Measurements from ENCODE around the gene TOMM5.

TOMM5 gene

DNA sequence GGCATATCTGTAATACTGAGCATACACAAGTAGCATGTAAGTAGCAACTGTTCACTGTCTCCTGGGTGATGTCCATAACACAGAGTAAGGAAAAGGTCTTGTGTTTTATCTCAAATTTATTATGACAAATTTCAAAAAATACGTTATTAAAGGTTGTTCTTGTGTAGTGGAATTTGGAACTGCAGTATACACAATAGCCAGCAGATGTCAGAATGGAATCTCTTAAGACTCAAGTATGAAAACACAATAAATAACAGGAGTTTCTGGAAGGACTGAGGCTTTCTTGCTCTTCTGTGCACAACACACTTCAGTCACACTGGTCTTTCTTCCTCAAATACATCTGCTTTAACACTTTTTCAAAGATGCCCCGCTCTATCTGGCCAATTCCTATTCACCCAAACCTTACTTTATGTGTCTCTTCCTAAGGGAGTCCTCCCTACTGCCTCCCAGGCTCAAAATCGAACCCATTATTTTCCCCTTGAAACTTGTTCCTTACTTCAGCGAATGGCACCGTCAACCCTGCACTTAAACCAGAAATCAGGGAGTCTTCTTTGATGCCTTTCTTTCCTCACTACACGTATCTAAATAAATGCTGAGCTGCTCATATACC, 9.7 kb downstream of the TOMM5 start:
- Histone ChIP-seq H3K27ac (ENCODE audit: low read depth, low read length) (no peak overlapping the region), H3K27me3 (ENCODE audit: insufficient read depth, low read length) (no peaks in the 10 kb centered on the region), H3K36me3 (ENCODE audit: insufficient read depth, low read length) (peaks cover 44% of the 10 kb centered on the region), H3K79me2 (ENCODE audit: control insufficient read depth, insufficient read depth, low read length, unreplicated experiment) (peaks cover 25% of the 10 kb centered on the region), H3K4me3 (ENCODE audit: low read depth, low read length) (no peak overlapping the region), H3K4me1 (ENCODE audit: control insufficient read depth, insufficient read depth, low read length, unreplicated experiment) (no peaks in the 10 kb centered on the region), H2AFZ (ENCODE audit: low read length, unreplicated experiment) (no peak overlapping the region)

DNA sequence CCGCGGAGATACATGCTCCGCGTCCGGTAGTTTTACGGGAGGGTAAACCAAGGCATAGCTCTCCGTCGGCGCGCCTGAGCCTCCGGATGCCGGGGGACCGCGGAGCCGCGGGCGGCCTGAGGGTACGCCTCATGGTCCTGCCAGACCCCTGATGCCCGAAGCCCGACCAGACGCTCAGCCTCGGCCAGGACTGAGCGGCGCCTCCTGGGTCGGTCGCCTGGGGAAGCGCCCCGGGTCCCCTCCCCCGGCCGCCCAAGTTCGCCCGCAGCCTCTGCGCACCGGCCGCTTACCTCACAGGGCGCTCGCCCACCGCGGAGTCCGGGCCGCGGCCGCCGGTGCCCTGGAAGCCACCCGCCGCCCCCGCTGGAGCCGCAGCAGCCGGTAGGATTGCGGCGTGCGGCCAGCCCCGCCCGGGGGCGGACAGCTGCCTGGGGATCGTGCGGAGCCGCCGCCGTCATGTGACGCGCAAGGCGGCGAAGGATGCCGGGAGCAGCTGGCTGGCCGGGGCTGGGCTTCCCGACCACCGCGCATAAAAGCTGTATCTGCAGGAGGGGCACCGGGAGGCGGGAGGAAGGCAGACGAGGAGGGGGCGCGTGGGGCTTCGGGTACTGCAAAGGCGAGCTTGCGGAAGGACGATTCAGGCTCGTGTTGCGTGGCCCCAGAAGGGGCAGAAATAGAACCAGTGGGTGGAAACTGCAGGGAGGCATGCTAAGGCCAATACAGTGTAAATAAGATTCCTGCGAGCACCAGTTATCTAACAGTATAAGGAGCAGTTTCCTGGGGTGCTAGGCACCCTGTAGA, 16.3 kb downstream of the TOMM5 start, which contains the start of gene FBXO10:
Gene FBXO10 (minus strand): TSS at position 460 of the 801 bp plus-strand sequence. CDS start 34,612 bp downstream, outside the sequence.
- Histone ChIP-seq H3K27ac (ENCODE audit: low read depth, low read length) (peak within 1 kb of the TSS; percentile 19; the same call in 1 of the 2 replicates), H2AFZ (ENCODE audit: low read length, unreplicated experiment) (peak within 1 kb of the TSS; percentile 92), H3K27me3 (ENCODE audit: insufficient read depth, low read length) (no peaks in the 10 kb centered on the region), H3K36me3 (ENCODE audit: insufficient read depth, low read length) (no peaks in the 10 kb centered on the region), H3K79me2 (ENCODE audit: control insufficient read depth, insufficient read depth, low read length, unreplicated experiment) (peaks cover 17% of the 10 kb centered on the region), H3K4me1 (ENCODE audit: control insufficient read depth, insufficient read depth, low read length, unreplicated experiment) (peaks cover 27% of the 10 kb centered on the region), H3K4me3 (ENCODE audit: low read depth, low read length) (peak within 1 kb of the TSS; percentile 94)

DNA sequence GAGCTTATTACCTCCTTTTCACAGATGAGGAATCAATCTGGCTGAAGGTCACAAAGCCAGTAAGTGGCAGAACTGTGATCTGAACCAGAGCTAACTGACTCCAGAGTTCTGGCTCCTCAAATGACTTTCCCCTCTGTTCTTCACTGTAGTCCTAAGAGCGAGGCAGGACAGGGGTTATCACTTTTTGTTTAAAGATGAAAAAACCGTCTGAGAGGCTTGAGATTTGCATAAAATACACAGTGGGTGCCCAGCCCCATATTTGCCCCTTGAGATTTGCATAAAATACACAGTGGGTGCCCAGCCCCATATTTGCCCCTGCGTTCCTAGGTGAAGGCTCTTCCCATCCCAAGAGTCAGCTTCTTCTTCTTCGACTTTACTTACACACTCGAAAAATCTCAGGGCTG, 16.9 kb downstream of the TOMM5 start:
- peak overlapping the region; percentile 92 for H2AFZ ChIP-seq (ENCODE audit: low read length, unreplicated experiment)
- peaks cover 15% of the 10 kb centered on the region for H3K79me2 ChIP-seq (ENCODE audit: control insufficient read depth, insufficient read depth, low read length, unreplicated experiment)
- no peaks in the 10 kb centered on the region for H3K36me3 ChIP-seq (ENCODE audit: insufficient read depth, low read length)
- H3K4me1 ChIP-seq (ENCODE audit: control insufficient read depth, insufficient read depth, low read length, unreplicated experiment) = peaks cover 27% of the 10 kb centered on the region
- H3K4me3 ChIP-seq (ENCODE audit: low read depth, low read length) = peak overlapping the region; percentile 94
- H3K27me3 ChIP-seq (ENCODE audit: insufficient read depth, low read length) = no peaks in the 10 kb centered on the region
- H3K27ac ChIP-seq (ENCODE audit: low read depth, low read length) = peak overlapping the region; percentile 19; the same call in 1 of the 2 replicates

DNA sequence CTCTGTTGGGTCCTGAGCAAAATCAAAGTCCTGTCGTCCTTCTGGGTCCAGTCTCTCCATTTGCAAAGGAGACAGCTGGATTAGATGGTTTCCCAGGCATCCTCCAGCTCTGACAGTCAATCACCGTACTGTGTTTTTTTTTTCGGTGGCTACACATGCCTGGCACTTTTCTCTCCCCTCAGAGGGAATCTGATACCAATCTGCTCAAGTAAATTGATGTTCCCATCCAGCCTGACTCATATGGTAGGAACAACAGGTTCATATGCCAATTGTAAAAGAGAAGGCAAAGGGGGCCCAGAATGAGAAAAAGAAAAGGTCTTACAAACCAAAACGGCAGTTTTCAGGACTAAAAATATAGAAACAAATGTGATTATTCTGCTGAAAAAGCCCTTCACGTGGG, 17.4 kb downstream of the TOMM5 start:
- Histone ChIP-seq H2AFZ (ENCODE audit: low read length, unreplicated experiment) (no peak overlapping the region), H3K36me3 (ENCODE audit: insufficient read depth, low read length) (no peaks in the 10 kb centered on the region), H3K79me2 (ENCODE audit: control insufficient read depth, insufficient read depth, low read length, unreplicated experiment) (peaks cover 12% of the 10 kb centered on the region), H3K27ac (ENCODE audit: low read depth, low read length) (peak overlapping the region; percentile 45; the same call in 1 of the 2 replicates), H3K27me3 (ENCODE audit: insufficient read depth, low read length) (no peaks in the 10 kb centered on the region), H3K4me3 (ENCODE audit: low read depth, low read length) (peak overlapping the region; percentile 94), H3K4me1 (ENCODE audit: control insufficient read depth, insufficient read depth, low read length, unreplicated experiment) (peaks cover 27% of the 10 kb centered on the region)

DNA sequence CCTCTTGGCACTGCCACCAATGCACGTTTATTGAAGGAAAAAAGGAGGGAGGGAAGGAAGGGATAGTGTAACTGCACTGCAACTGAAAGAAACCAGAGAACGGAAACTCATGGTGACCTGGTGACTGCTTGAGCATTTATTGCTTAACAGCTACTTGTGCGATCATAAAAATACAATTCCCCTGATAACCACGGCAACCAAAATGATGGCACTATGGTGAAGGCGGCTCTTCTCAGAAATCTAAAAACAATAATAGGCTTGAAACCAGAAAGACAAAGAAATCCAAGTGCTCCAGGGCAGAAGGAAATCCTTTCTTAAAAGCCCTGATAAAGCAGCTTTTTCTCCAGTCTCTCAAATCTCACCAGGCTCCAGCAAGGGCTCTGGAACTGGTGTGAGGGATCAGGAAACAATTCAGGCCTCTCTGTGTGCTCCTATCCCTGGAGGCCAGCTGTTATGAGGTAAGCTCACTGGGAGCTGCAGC, 18.1 kb downstream of the TOMM5 start:
- Histone ChIP-seq H3K27me3 (ENCODE audit: insufficient read depth, low read length) (no peaks in the 10 kb centered on the region), H2AFZ (ENCODE audit: low read length, unreplicated experiment) (no peak overlapping the region), H3K79me2 (ENCODE audit: control insufficient read depth, insufficient read depth, low read length, unreplicated experiment) (peaks cover 12% of the 10 kb centered on the region), H3K4me3 (ENCODE audit: low read depth, low read length) (peak overlapping the region; percentile 94), H3K36me3 (ENCODE audit: insufficient read depth, low read length) (no peaks in the 10 kb centered on the region), H3K27ac (ENCODE audit: low read depth, low read length) (peak overlapping the region; percentile 45), H3K4me1 (ENCODE audit: control insufficient read depth, insufficient read depth, low read length, unreplicated experiment) (peaks cover 27% of the 10 kb centered on the region)

DNA sequence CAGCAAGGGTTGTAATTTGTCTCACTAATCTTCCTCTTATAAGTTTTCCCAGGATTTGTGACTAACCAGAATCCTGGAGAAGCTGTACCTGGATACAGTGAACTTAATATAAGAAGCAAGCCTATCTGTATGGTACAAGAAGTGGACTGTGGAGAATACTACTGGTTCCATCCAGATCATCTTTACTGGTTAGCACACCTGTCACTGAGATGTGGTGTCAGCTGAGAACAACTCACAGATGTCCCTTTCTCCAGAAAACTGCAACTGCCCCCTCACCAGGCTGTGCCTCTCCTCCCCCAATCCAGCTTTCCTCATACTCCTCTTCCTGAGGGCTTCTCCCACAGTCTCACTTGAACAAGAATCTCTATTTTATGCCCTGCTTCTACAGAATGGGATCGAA, 21.1 kb downstream of the TOMM5 start:
- no peaks in the 10 kb centered on the region for H3K27me3 ChIP-seq (ENCODE audit: insufficient read depth, low read length)
- no peak overlapping the region for H3K4me3 ChIP-seq (ENCODE audit: low read depth, low read length)
- no peak overlapping the region for H3K27ac ChIP-seq (ENCODE audit: low read depth, low read length)
- H3K79me2 ChIP-seq (ENCODE audit: control insufficient read depth, insufficient read depth, low read length, unreplicated experiment) = peaks cover 16% of the 10 kb centered on the region
- no peak overlapping the region for H2AFZ ChIP-seq (ENCODE audit: low read length, unreplicated experiment)
- no peaks in the 10 kb centered on the region for H3K36me3 ChIP-seq (ENCODE audit: insufficient read depth, low read length)
- H3K4me1 ChIP-seq (ENCODE audit: control insufficient read depth, insufficient read depth, low read length, unreplicated experiment) = peaks cover 18% of the 10 kb centered on the region

DNA sequence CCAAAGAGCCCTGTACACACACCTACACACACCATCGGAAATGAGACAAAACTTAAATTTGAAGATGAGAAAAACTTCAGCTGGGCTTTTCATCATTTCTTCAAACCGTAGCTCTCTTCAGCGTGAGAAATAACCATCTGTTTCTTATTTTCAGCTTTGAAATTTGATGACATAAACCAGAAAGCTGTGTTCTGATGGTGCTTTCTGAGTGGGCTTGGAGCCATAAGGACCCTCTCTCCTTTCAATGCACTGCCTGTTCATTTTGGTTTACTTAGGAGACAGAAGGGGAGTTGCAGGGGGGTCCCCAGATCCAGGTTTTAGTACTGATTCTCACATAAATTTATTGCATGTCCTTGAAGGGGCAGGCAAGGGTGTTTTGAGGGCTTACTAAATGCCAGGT, 25.7 kb downstream of the TOMM5 start:
- Histone ChIP-seq H3K4me3 (ENCODE audit: low read depth, low read length) (no peak overlapping the region), H3K27me3 (ENCODE audit: insufficient read depth, low read length) (no peaks in the 10 kb centered on the region), H2AFZ (ENCODE audit: low read length, unreplicated experiment) (no peak overlapping the region), H3K36me3 (ENCODE audit: insufficient read depth, low read length) (no peaks in the 10 kb centered on the region), H3K79me2 (ENCODE audit: control insufficient read depth, insufficient read depth, low read length, unreplicated experiment) (peaks cover 8% of the 10 kb centered on the region), H3K4me1 (ENCODE audit: control insufficient read depth, insufficient read depth, low read length, unreplicated experiment) (no peaks in the 10 kb centered on the region), H3K27ac (ENCODE audit: low read depth, low read length) (no peak overlapping the region)

DNA sequence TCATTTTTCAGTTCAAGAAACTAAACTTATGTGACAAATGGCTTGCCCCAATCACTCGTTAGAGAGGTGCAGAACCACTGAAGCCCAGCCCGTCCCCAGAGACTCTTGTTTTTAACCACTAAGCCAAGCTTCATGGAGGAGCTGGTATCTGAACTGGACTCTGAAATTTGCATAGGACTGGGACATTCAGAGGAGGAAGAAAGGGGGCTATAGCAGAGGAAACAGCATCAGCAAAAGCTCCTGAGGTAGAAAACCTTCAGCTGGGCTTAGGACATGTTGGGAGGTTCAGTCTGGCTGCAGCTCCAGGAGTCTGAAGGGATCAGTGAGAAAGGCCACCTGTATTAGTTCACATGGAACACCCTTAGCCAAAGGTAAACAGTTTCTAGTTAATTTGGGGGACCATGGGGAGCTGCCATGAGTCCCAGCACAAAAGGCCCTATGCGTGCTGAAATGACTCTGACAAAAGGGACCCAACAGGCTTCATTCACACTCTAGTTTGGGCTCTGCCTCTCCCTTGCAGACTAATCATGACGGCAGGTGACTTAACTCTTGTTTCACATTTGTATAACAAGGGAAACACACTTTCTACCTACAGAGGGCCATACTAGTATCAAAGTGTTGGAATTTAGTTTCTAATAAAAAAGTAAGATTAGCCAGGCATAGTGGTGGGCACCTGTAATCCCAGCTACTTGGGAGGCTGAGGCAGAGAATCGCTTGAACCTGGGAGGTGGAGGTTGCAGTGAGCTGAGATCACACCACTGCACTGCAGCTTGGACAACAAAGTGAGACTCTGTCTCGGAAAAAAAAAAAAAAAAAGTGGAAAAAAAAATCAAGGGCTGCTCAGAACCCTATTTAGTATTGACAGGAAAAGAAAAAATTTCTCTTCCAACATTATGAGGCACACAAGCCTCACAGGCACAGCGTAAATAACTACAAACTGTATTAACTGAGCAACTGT, 26.5 kb downstream of the TOMM5 start:
- Histone ChIP-seq H3K4me3 (ENCODE audit: low read depth, low read length) (no peak overlapping the region), H3K36me3 (ENCODE audit: insufficient read depth, low read length) (no peaks in the 10 kb centered on the region), H3K79me2 (ENCODE audit: control insufficient read depth, insufficient read depth, low read length, unreplicated experiment) (peaks cover 4% of the 10 kb centered on the region), H3K27ac (ENCODE audit: low read depth, low read length) (no peak overlapping the region), H2AFZ (ENCODE audit: low read length, unreplicated experiment) (no peak overlapping the region), H3K4me1 (ENCODE audit: control insufficient read depth, insufficient read depth, low read length, unreplicated experiment) (no peaks in the 10 kb centered on the region), H3K27me3 (ENCODE audit: insufficient read depth, low read length) (no peaks in the 10 kb centered on the region)

DNA sequence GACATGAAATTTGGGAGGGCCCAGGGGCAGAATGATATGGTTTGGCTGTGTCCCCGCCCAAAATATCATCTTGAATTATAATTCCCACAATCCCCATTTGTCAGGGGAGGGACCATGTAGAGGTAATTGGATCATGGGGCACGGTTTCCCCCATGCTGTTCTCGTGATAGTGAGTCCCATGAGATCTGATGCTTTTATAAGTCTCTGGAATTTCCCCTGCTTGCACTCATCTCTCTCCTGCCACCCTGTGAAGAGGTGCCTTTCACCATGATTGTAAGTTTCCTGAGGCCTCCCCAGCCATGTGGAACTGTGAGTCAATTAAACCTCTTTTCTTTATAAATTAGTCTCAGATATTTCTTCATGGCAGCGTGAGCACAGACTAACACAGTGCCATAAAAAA, 27.5 kb downstream of the TOMM5 start:
- no peaks in the 10 kb centered on the region for H3K4me1 ChIP-seq (ENCODE audit: control insufficient read depth, insufficient read depth, low read length, unreplicated experiment)

DNA sequence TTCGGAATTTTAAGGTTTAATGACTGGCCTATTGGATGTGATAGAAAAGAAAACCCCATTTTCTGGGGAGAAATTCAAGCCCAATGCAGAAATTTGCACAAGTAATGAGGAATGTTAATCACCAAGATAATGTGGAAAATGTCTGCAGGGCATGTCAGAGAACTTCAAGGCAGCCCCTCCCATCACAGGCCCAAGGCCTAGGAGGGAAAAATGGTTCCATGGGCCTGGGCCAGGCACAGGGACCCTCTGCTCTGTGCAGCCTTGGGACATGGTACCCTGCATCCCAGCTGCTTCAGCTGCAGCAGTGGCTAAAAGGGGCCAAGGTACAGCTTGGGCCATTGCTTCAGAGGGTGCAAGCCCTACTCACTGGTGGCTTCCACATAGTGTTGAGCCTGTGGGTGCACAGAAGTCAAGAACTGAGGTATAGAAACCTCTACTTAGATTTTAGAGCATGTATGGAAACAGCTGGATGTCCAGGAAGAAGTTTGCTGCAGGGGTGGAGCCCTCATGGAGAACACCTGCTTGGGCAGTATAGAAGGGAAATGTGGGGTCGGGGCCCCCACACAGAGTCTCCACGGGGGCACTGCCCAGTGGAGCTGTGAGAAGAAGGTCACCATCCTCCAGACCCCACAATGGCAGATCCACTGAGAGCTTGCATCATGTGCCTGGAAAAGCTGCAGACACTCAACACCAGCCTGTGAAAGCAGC, 28.4 kb downstream of the TOMM5 start:
- H2AFZ ChIP-seq (ENCODE audit: low read length, unreplicated experiment) = no peak overlapping the region
- H3K27me3 ChIP-seq (ENCODE audit: insufficient read depth, low read length) = no peaks in the 10 kb centered on the region
- H3K4me1 ChIP-seq (ENCODE audit: control insufficient read depth, insufficient read depth, low read length, unreplicated experiment) = no peaks in the 10 kb centered on the region
- no peak overlapping the region for H3K4me3 ChIP-seq (ENCODE audit: low read depth, low read length)
- no peak overlapping the region for H3K27ac ChIP-seq (ENCODE audit: low read depth, low read length)
- H3K79me2 ChIP-seq (ENCODE audit: control insufficient read depth, insufficient read depth, low read length, unreplicated experiment) = peaks cover 4% of the 10 kb centered on the region
- H3K36me3 ChIP-seq (ENCODE audit: insufficient read depth, low read length) = no peaks in the 10 kb centered on the region

More for the DNA sequence above, 27.5 kb downstream of the TOMM5 start:
- Histone ChIP-seq H3K27ac (ENCODE audit: low read depth, low read length) (no peak overlapping the region), H2AFZ (ENCODE audit: low read length, unreplicated experiment) (no peak overlapping the region), H3K36me3 (ENCODE audit: insufficient read depth, low read length) (no peaks in the 10 kb centered on the region), H3K4me3 (ENCODE audit: low read depth, low read length) (no peak overlapping the region), H3K27me3 (ENCODE audit: insufficient read depth, low read length) (no peaks in the 10 kb centered on the region), H3K79me2 (ENCODE audit: control insufficient read depth, insufficient read depth, low read length, unreplicated experiment) (peaks cover 4% of the 10 kb centered on the region)

All from ACC112 (cell line).